ENCODE data around the gene SH3BGRL2.
A peak's percentile ranks its signal among the peaks of the same experiment; 100 is the strongest.
"Not testable (repeated sequence)": the region's sequence is repeated elsewhere in the genome, so short reads cannot be mapped to it uniquely, and the experiment has no call there.

SH3BGRL2 gene

DNA sequence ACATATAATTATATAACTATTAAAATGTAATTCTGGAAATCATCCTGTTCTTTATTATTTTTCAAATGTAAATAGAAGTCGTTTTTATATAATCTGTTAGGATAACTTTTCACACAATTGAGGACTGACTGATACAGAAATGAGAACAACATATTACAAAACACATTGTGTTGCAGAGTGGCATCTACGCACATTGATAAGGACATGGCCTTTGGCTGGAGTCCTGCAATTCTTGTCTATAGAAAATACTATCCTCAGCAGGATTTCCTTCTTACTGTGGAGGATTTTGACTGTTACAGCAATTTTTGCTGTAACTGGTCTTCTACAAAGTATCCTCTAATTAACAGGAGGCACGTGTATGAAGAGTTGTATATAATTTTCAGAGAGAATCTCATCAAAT lies 19.8 kb downstream of the SH3BGRL2 start:
- no peak for DNase-seq

DNA sequence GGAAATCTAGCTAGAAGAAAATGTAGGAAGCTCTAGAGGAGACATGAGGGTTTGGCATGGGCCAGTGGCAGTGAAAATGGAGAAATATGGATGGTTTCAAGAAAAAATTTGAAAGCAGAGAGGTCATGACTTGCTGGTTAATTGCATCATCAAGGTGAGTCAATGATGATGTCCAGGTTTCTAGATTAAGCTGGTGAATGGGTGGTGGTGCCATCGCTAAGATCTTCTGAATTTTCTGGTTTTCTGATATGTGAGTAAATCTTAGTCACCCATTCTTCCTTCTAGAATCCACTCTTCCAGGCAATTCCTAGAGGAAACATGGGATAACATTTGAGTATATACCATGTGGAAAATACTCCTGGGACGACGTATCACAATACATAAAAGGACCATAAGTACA lies 25.0 kb downstream of the SH3BGRL2 start:
- no peak for DNase-seq

DNA sequence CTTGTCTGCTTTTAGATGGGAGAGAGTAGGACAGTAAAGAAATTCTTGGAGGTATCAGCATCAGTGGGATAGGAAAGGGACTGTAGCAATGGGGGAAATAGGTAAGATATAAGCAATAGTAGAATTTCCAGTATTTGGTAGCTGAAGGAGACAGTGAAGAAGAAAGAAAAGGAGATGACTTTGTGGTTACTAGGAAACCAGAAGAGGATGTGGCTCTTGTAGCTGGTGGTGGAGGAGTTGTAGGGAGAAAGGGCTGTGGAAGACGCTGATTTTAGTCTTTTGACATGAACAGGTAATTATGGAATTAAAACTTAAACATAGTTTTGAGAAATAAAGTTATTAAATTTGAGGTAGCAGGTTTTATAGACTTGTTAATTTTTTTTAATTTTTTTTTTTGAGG lies 26.1 kb downstream of the SH3BGRL2 start:
- no peak for DNase-seq

DNA sequence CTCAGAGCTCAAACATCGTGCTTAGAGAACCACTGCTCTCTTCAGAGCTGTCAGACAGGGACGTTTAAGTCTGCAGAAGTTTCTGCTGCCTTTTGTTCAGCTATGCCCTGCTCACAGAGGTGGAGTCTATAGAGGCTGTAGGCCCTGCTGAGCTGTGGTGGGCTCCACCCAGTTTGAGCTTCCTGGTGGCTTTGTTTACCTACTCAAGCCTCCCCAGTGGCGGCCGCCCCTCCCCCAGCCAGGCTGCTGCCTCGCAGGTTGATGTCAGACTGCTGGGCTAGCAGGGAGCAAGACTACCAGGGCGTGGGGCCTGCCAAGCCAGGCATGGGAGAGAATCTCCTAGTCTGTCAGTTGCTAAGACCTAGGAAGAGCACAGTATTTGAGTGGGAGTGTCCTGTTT lies 32.5 kb downstream of the SH3BGRL2 start:
- not testable (repeated sequence) for DNase-seq

DNA sequence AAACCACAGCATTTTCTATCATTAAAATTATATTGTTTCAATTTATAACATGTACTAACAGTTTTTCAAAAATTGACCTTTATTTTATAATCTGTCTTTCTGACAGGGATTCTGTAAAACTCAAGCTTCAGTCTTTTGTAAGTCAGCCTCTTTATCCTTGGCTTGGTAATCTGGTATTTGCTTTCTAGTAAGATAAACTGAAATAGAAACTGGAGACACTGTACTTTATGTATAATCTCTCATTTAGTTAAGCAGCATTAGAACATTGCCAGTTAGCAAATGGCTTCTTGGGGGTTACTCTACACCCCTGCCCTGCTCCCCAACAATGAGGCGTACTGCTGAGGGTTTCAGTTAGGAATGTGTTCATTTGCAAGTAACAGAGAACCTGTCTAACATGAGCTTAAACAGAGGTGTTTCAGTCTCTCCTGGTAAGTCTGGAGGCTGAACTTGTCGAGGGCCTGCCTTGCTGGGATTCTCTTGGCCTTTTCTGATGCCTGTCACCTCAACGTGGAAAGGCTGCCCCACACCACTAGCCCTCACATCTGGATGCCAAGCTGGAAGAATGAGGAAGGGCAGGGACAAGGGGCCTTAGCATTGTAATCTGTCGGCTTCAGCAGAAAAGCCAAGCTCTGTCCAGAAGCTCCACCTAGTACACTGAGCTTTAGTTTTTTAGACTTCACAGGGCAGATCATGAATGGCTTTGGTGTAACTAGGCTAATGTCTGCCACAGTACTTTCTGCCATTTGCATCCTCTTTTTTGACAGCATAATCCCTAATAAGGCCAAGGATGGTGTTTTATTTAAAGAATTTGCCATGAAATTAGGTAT lies 34.8 kb downstream of the SH3BGRL2 start:
- no peak for DNase-seq

DNA sequence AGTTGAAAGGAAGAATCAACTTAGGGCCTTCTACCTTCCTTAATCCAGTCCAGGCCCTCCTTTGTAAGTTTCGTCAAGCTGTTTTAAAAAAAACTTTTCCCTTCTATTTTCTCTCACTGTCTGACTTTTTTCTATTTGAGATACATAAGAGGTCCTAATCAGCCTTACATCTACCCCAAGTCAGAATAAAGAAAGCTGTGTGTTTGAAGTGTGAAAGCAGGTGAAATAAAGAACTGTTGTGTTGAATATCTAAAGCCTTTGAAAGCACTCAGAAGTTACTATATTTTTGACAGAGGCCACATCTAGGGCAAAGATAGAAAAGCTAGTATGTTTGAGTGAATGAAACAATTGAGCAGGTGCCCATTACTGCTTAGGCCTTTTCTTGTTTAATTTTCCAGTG lies 35.5 kb downstream of the SH3BGRL2 start:
- no peak for DNase-seq

DNA sequence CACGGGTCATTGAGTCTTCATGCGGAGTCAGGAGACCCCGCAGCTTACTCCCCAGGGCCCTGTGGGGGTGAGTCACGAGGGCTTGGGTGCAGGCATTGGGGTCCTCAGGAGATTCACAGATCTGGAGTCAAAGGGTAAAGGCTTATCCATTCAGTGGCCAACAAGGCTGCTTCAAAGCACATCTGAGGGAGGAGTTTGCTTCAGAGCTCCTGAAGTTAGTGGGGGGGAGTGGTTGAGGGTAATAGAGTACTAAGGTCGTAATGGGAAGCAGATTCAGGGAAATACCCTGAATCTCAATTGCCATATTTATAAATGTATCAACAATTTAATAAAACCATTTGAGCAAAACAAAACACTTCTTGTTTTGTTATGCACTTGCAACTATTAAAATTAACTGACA lies 37.3 kb downstream of the SH3BGRL2 start:
- DNase-seq, result no peak

DNA sequence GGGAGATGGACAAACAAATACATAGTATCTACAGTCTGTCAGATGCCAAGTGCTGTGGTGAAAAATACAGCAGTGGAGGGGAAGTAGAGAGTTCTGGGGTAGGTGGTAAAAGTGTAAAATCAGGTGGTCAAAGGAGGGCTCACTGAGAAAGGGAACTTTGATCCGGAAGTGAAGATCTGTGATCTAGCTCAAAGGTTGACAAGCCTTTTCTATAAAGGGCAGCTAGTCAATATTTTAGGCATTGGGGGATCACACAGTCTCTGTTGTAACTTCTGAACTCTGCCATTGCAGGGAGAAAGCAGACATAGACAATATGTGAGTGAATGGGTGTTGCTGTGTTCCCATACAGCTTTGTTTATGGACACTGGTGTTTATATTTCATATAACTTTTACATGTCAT lies 38.6 kb downstream of the SH3BGRL2 start:
- DNase-seq, result no peak

DNA sequence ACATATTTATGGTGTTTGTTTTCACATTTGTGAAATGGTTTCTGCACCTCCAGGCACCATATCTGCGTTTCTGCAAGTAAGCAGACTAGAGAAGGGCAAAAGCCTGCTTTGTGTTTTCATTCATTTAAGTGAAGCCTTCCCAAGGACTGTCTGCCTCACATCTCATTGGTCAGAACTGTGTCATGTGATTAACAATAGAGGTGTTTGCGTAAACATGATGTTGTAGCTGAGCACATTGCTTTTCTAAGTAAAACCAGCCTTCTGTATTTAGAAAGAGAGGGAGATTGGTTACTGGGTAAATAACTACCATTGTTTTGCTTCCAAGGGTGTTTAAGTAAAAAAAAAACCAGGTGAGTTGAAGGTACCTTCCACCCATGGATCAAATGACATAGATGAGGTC lies 39.7 kb downstream of the SH3BGRL2 start:
- no peak for DNase-seq

DNA sequence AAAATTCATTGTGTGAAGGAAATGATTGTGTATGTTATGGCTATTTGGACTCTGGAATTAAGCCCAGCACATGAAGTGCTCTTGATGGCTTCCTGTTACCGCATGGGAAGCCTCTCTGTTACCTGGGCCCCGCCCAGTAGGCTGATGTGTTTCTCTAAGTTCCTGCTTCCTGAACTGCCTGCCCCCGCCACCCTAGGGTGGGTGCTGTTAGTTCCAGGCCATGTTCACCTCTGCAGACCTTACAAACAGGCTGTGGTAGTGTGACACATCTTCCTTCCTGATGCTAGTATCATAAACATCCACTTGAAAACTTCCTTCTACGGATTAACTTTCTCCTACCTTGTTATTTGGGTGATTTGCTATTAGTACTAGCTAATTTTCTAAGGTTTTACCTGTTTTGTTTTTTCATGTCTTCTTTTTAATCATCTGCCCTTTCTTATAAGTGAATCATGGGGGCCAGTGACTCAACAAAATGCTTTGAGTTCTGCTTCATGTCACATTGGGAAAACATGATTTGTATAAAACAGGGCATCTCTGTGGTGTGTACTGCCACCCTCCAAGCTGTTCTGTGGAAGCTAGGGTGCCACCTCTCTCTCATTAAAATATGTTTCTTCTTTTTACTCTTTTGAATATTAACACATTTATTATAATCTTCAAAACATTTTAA lies 40.6 kb downstream of the SH3BGRL2 start:
- peak; percentile 31 to 35 for DNase-seq

DNA sequence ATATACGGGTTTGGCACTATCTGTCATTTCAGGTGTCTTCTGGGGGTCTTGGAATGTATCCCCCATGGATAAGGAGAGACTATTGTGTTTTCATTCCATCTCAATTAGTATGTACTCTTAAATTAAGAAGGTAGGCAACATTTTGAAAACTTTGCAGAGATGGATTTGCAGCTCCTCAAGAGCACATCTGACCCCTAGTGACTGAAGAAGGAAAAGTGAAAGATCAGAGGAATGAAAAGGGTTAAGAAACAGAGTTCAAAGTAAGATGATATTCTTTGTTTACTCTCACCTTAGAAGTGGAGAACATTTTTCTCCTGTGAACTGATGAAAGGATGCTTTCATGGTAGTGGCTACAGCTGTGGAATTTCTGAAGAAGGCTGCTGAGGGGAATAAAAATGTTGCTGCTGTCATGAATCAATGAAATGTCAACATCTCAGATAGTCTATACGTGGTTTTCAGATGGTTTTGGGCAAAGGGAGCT lies 41.5 kb downstream of the SH3BGRL2 start:
- DNase-seq, result no peak

DNA sequence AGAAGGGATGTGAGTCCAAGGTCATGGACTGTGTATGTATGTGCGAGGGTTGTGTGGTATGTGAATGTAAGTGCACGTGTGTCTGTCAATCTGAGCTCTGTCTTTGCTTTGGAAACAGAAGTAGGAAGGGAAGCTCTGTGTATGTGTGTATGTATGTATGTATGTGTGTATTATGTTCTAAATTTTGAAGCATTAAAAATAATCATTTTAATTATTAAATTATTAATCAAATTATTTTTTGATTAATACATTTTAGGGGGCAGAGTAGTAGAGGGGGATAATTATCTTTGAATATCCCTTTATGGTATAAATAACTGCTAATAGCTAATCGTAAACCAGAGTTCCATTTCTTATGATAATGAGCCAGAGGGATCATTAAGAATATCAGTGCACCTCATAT lies 42.8 kb downstream of the SH3BGRL2 start:
- no peak for DNase-seq

DNA sequence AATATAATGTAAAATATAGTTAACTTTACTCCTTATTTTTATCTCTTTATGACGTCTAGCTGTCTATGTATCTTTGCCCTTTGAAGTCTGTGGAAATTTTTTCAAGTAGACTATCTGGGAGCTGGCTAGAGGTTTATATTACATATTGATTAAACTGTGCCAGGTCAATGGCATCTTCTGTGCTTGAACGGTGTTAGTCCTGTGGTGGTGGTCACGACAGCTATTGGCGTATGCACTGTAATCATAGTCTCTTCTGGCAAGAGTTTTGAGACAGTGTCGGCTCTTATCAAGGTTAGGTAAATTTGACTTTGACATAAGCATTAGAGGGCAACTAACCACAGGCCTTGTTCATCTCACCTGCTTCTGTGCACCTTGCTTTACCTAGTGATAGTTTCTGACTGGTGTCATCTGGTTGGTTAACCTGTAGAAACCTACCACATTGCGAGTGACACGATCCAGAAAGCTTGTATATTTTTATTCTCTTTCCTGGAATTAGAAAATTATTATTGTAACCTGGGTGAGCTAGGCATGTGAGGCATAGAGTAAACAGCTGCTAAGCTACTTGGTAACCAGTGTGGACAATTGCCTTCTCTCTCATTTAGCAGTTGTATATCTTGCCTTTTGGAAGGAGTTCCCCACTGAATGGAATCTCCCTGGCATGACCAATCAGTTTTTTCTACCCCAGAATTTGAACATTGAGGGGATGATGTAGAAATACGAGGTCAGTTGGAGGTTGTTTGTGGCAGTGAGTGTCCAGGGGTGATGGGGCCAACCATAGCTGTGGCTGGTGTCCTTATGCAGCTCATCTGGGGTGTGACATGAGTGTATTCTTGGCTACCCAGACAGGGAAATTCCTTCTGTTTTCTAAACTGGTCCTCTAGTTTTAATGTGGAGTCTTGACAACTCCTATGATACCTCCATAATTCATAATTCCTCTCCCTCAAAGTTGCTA lies 45.9 kb downstream of the SH3BGRL2 start:
- no peak for DNase-seq

DNA sequence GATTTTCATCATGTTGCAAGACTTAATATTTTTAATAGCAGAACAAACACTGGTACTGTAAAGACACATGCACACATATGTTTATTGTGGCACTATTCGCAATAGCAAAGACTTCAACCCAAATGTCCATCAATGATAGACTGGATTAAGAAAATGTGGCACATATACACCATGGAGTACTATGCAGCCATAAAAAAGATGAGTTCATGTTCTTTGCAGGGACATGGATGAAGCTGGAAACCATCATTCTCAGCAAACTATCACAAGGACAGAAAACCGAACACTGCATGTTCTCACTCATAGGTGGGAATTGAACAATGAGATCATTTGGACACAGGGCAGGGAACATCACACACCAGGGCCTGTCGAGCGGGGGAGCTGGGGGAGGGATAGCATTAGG lies 51.6 kb downstream of the SH3BGRL2 start:
- DNase-seq, result not testable (repeated sequence)

DNA sequence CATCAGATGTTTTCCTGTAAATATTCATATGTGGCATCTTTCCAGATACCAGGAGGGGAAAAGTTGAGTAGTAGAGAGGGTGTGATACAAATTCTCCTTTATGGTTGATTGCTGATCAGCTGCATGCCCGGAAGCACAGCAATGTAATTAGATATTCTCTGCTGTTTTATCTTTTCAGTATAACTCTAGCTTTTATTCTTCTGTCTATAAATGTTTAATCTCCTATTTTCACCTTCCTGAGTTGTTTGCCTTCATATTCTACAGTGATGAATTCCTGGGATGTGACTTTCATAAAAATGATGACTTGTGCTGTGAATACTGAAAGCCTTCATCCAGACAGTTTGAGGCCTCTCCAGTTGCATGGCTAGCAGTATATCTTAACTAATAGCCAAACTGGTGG lies 53.7 kb downstream of the SH3BGRL2 start:
- no peak for DNase-seq

DNA sequence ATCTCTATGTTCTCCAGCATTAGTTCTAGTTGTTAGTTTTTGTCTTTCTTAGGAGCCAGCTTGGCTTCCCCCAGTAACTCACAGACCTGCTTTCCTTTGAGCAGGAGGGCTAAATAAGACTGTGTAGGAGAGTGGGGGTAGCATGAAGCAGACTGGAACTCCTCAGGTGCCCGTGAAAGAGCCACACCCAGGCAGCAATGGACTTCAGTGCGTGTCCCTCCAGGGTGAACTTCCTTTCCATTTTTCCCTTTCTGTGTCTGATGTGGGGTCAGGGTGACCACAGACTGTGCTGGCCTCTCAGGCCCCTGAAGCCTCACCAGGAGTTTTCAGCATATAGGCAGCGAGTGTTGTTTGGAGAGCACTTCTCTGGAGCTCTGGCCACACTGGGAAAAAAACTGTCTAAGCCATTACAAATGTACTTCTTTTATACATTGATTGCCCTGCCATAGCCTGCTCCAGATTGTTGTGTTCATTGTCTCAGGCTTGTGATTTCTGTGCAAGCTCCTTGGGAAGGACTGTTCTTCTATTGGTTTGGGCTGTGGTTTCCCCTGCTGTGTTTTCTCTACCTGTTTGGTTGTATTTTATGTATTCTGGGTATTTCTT lies 55.7 kb downstream of the SH3BGRL2 start:
- no peak for DNase-seq

DNA sequence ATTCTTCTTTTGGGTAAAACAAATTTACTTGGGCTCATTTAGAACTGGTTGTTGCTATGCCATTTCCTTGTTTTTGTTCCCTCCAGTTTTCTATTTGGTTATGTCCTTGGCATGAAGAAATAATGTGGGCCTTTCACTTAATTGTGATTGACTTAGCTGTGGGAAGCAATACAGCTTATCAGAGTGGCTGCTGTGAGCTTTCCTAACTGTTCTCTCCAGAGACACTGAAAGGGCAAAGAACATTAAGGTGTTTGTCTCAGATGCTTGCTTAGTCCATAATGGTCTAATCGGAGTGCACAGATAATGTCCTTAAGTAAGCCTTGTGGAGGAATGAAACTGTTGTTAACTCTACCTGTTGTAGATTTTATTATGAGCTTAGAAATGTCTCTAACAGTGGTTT lies 56.6 kb downstream of the SH3BGRL2 start:
- DNase-seq, result no peak

DNA sequence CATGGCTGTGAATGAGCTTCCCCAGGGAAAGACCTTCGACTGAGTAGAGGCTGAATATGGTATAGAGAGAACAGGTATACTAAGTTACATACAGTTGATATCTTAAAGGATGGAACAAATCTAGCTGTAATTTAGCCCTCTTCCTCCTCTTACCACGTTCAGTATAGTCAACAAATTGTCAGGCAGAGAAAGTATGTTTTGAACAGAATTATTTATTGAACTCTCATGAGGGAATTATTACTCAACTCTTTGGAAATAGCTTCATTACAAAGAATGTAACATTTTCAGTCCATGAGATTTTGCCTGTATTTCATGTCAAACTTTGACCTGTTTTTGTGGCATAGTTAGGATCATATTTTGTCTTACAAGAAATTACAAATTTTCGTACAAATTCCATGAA lies 63.0 kb downstream of the SH3BGRL2 start:
- no peak for DNase-seq

DNA sequence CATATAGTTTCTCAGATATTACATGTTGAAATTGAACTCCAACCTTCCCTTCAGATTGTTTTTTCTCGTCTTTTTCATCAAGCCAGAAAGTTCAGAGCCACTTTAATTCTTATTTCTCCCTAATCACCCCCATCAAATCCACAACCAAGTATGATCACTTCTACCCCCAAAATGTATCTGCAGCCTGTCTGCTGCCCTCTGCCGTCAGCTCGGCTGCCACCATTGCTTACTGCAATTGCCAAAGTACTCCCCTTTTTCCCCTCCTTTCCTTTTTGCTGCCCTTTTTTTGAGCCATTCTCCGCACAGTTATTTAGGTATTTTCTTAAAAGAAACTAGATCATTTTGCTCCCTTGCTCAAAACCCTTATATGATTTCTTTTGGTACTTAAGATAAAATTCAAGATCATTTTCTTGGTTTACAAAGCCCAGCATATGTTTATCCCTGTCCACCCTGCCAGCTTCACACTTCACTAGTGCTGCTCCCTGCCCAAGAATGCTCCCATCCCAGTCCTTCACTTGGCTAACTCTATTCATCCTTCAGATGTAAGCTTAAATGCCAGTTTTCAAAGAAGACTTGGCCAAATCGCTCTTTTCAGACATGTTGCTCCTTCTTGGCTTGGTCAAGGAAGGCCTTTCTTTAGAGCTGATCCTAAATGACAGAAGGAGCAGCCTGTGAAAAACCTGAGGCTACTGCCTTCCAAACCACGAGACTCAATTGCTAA lies 63.7 kb downstream of the SH3BGRL2 start:
- DNase-seq, result no peak

DNA sequence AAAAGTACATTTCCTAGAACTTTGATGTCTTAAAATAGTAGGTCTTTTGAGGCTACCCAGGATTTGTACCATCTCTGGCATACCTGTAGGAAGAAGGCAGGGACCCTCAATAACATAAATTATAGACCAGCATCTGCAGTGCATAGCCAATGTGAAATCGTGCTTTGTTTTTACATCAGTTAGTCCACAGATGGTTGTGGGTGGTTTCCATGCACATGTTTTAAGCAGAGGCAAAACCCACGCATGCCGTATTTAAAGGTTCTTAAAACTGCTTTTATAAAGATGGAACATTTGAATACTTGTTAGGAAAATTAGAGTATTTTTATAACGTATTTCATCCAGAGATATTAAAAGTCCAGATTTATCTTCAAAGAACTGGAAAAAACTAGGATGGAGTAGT lies 66.3 kb downstream of the SH3BGRL2 start:
- DNase-seq, result no peak

DNA sequence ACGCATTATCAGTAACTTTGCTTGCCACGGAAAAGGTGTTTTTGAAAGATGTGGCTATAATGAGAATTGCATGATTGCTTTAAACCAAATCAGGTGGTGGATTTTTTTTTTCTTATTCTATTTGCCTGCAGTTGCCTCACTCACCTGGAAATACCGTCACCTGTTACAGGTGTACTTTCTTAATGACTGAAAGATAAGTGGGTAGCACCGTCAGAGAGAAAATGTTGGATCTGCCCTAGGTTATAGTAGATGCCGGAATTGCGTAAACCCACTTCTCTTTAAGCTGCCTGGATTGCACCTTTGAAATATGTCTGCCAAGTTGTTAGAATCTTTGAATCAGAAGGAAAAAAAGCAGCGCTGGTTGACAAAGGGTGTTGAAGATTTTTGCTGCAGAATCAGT lies 68.5 kb downstream of the SH3BGRL2 start:
- DNase-seq, result no peak

DNA sequence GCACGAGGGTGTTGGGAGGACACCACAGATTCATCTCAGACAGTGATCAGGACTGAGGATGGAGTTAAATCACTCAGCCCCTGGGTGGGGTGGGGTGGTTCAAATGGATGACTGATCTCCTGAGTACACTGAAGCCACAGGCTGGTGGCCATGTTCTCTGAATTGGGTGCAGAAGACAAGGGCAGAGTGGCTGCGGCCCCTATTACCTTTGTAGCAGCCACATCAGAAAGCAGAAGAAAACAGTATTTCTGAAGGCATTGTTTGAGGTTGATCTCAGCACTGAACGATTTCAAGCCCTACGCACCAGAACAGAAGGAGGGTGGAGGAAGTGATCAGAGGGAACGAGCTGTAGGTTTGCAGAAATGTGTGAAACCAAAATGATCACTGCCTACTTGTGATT lies 71.6 kb downstream of the SH3BGRL2 start:
- no peak for DNase-seq

Measured in activated CD4-positive, alpha-beta T cell treated with anti-CD3 and anti-CD28 coated beads, Interleukin-2, amount 50 U/mL, for 4 hours (primary cell).